Measurements from ENCODE around the gene RFNG. TPM values are rescaled to one million over a fixed set of nuclear protein-coding genes. Genes with fewer than 3 reads are reported as not detected.

Gene RFNG
- total and polyA plus RNA-seq, 2 of the 4 experiments (the other 2 are of a cell fraction), result 6.8 to 47.3 TPM

GRCh38 chr17:82047379-82047778 lies 4.2 kb downstream of the RFNG start:
- no peak overlapping the region for H3K4me2 ChIP-seq (ENCODE audit: low read depth, low read length)
- H4K8ac ChIP-seq (ENCODE audit: low read depth in 2 of 2, low read length in 2 of 2), result no peak overlapping the region
- H3K56ac ChIP-seq (ENCODE audit: extremely low read depth, insufficient read depth, low read length), result no peak overlapping the region
- no peak overlapping the region for H4K91ac ChIP-seq (ENCODE audit: insufficient read depth, low read depth, low read length)
- no peak overlapping the region for H3K9ac ChIP-seq (ENCODE audit: low read depth, low read length)
- TF ChIP-seq FOS (IDR thresholded peaks at IDR 0.05; ENCODE audit: low read depth, low read length) (no peak), RAD21 (IDR thresholded peaks at IDR 0.05; ENCODE audit: low read length) (no peak), CEBPB (IDR thresholded peaks at IDR 0.05; ENCODE audit: low read depth, low read length) (no peak), CHD1 (IDR thresholded peaks at IDR 0.05; ENCODE audit: low read depth, low read length) (no peak), MAFK (IDR thresholded peaks at IDR 0.05; ENCODE audit: low read depth, low read length) (no peak), CTCF (conservative IDR thresholded peaks at IDR 0.05; ENCODE audit: low read depth, low read length) (no peak), USF2 (IDR thresholded peaks at IDR 0.05; ENCODE audit: low read depth, low read length) (no peak), POLR2A (IDR thresholded peaks at IDR 0.05; ENCODE audit: low read depth, low read length) (no peak), RFX5 (IDR thresholded peaks at IDR 0.05; ENCODE audit: low read depth, low read length) (no peak), ELK1 (IDR thresholded peaks at IDR 0.05; ENCODE audit: borderline replicate concordance, low read depth, low read length) (no peak), RCOR1 (IDR thresholded peaks at IDR 0.05; ENCODE audit: insufficient replicate concordance, low read length) (no peak)
- no peak overlapping the region for H3K18ac ChIP-seq (ENCODE audit: low read depth, low read length)
- BruUV-seq (replicated peaks), result no TSS peak
- no peak overlapping the region for H3K23ac ChIP-seq (ENCODE audit: low read depth, low read length)
- H2AK5ac ChIP-seq (ENCODE audit: low read depth, low read length), result no peak overlapping the region
- H3K27ac ChIP-seq (ENCODE audit: insufficient read depth, low read length), result no peak overlapping the region
- H3K4me3 ChIP-seq (ENCODE audit: insufficient read depth, low read depth, low read length), result no peak overlapping the region
- H2BK20ac ChIP-seq (ENCODE audit: low read depth, low read length), result no peak overlapping the region
- in situ Hi-C loops (cut with MboI; ENCODE audit: low sequenced_read_pairs) (no loop called here), intact Hi-C loops (cut with micrococcal nuclease) (no loop called here), dilution Hi-C loops (cut with HindIII; ENCODE audit: low sequenced_read_pairs, unreplicated experiment) (no loop called here)
- no peak overlapping the region for H2AFZ ChIP-seq (replicated peaks; ENCODE audit: low read length, poor library complexity)
- H2BK5ac ChIP-seq (ENCODE audit: low read depth, low read length, poor library complexity, severe bottlenecking), result no peak overlapping the region
- H3K9me3 ChIP-seq (ENCODE audit: control insufficient read depth, insufficient read depth, low read length), result no peaks in the 10 kb centered on the region
- peaks cover 30% of the 10 kb centered on the region for H3K36me3 ChIP-seq (ENCODE audit: control insufficient read depth, insufficient read depth, low read length)
- ChIA-PET POLR2A (ENCODE audit: unreplicated experiment) (no interaction called here), CTCF (no interaction called here)
- H2BK120ac ChIP-seq (ENCODE audit: low read depth, low read length), result no peak overlapping the region
- peaks cover 10% of the 10 kb centered on the region for H3K4me1 ChIP-seq (ENCODE audit: control insufficient read depth, insufficient read depth, low read length)
- no peak overlapping the region for H4K5ac ChIP-seq (ENCODE audit: low read depth, low read length)
- H2AK9ac ChIP-seq (replicated peaks; ENCODE audit: low read depth, low read length, poor library complexity), result peak overlapping the region; percentile 70
- H3K9me1 ChIP-seq (ENCODE audit: insufficient read depth, low read length), result peaks cover 13% of the 10 kb centered on the region
- H3K79me1 ChIP-seq (ENCODE audit: low read depth in 1 of 2, low read length in 2 of 2), result peaks cover 10 to 20% of the 10 kb centered on the region in 2 experiments
- peaks cover 3% of the 10 kb centered on the region for H4K20me1 ChIP-seq (ENCODE audit: insufficient read depth, low read length)
- H3K4ac ChIP-seq (ENCODE audit: low read depth, low read length), result no peak overlapping the region
- no peak overlapping the region for H3K14ac ChIP-seq (replicated peaks; ENCODE audit: low read depth, low read length)
- H3K27me3 ChIP-seq (ENCODE audit: control insufficient read depth, insufficient read depth, low read length), result no peaks in the 10 kb centered on the region
- H2BK15ac ChIP-seq (ENCODE audit: low read depth, low read length), result no peak overlapping the region
- no peak for DNase-seq
- no peak for ATAC-seq (ENCODE audit: low read depth)
- WGBS, 2 experiments (ENCODE audit: extremely low coverage in 2 of 2, insufficient read length in 1 of 2), result 96% methylated on average over 13 of the region's 24 CpGs; no CpG with 5 or more reads in 1 of the 2 experiments
